ENCODE results near the gene HRAS. TPM values are rescaled to one million over a fixed set of nuclear protein-coding genes. Genes with fewer than 3 reads are reported as not detected.

Gene HRAS
- total RNA-seq, 2 donors from 2014 or later = 64.8 to 68.2 TPM

DNA sequence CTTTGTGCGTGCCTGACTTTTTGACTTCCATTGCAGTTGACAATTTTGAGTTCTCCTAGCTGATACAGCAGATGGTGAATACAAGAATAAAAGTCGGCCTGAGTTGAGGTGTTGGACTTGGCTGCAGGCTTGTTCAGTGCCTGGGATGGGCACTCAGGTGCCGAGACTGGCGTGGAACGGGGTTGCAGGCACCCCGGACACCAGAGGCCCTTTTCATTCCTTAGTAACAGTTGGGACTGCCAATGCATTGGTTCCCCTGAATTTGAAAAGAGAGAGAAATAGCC is 42.2 kb upstream of the HRAS start:
- TF ChIP-seq, protein P1, sequence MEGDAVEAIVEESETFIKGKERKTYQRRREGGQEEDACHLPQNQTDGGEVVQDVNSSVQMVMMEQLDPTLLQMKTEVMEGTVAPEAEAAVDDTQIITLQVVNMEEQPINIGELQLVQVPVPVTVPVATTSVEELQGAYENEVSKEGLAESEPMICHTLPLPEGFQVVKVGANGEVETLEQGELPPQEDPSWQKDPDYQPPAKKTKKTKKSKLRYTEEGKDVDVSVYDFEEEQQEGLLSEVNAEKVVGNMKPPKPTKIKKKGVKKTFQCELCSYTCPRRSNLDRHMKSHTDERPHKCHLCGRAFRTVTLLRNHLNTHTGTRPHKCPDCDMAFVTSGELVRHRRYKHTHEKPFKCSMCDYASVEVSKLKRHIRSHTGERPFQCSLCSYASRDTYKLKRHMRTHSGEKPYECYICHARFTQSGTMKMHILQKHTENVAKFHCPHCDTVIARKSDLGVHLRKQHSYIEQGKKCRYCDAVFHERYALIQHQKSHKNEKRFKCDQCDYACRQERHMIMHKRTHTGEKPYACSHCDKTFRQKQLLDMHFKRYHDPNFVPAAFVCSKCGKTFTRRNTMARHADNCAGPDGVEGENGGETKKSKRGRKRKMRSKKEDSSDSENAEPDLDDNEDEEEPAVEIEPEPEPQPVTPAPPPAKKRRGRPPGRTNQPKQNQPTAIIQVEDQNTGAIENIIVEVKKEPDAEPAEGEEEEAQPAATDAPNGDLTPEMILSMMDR (conservative IDR thresholded peaks at IDR 0.05) = no peak
- peaks cover 13% of the 10 kb centered on the region for H3K27me3 ChIP-seq (ENCODE audit: control insufficient read depth, insufficient read depth, low read length, poor library complexity, severe bottlenecking)
- Mint-ChIP-seq H3K9me3 (no peaks in the 10 kb centered on the region), H3K36me3 (ENCODE audit: low read depth) (peaks cover 15% of the 10 kb centered on the region), H3K27ac (peak overlapping the region; percentile 89), H3K4me3 (peak overlapping the region; percentile 79), H3K4me1 (peaks cover 34% of the 10 kb centered on the region), H3K27me3 (ENCODE audit: insufficient read depth) (peaks cover 22% of the 10 kb centered on the region)
- DNase-seq = no peak
- peak overlapping the region; percentile 95 for H3K4me3 ChIP-seq (ENCODE audit: low read length)
- peak overlapping the region; percentile 85 for H3K9ac ChIP-seq (ENCODE audit: extremely low read depth, low read length, poor library complexity, severe bottlenecking)
- peaks cover 26% of the 10 kb centered on the region for H3K4me1 ChIP-seq (ENCODE audit: control insufficient read depth, insufficient read depth, low read length)
- H3K9me3 ChIP-seq (ENCODE audit: control insufficient read depth, low read length) = no peaks in the 10 kb centered on the region
- no peak overlapping the region for H3K27ac ChIP-seq (ENCODE audit: low read depth, low read length)
- WGBS, 2 experiments (ENCODE audit: insufficient coverage in 1 of 2, insufficient read length in 1 of 2) = 84 to 89% methylated on average over 5 to 6 of the region's 6 CpGs
- H3K36me3 ChIP-seq (ENCODE audit: control insufficient read depth, insufficient read depth, low read length) = peaks cover 14% of the 10 kb centered on the region

- no peak for DNase-seq
- Mint-ChIP-seq H3K27ac (peak overlapping the region; percentile 89), H3K27me3 (ENCODE audit: insufficient read depth) (peaks cover 22% of the 10 kb centered on the region), H3K36me3 (ENCODE audit: low read depth) (peaks cover 11% of the 10 kb centered on the region), H3K9me3 (no peaks in the 10 kb centered on the region), H3K4me1 (peaks cover 34% of the 10 kb centered on the region), H3K4me3 (peak overlapping the region; percentile 79)
- H3K27me3 ChIP-seq (ENCODE audit: control insufficient read depth, insufficient read depth, low read length, poor library complexity, severe bottlenecking) = peaks cover 13% of the 10 kb centered on the region
- no peaks in the 10 kb centered on the region for H3K9me3 ChIP-seq (ENCODE audit: control insufficient read depth, low read length)
- peak overlapping the region; percentile 95 for H3K4me3 ChIP-seq (ENCODE audit: low read length)
- H3K4me1 ChIP-seq (ENCODE audit: control insufficient read depth, insufficient read depth, low read length) = peaks cover 26% of the 10 kb centered on the region
- TF ChIP-seq, protein P1 (conservative IDR thresholded peaks at IDR 0.05) = no peak
- WGBS, 2 experiments (ENCODE audit: insufficient coverage in 1 of 2, insufficient read length in 1 of 2) = 11 to 12% methylated on average over 30 to 42 of the region's 48 CpGs
- peaks cover 10% of the 10 kb centered on the region for H3K36me3 ChIP-seq (ENCODE audit: control insufficient read depth, insufficient read depth, low read length)
- H3K9ac ChIP-seq (ENCODE audit: extremely low read depth, low read length, poor library complexity, severe bottlenecking) = peak overlapping the region; percentile 85
- no peak overlapping the region for H3K27ac ChIP-seq (ENCODE audit: low read depth, low read length)
Observed at GRCh38 chr11:576811-577610, 41.6 kb upstream of the HRAS start.

DNA sequence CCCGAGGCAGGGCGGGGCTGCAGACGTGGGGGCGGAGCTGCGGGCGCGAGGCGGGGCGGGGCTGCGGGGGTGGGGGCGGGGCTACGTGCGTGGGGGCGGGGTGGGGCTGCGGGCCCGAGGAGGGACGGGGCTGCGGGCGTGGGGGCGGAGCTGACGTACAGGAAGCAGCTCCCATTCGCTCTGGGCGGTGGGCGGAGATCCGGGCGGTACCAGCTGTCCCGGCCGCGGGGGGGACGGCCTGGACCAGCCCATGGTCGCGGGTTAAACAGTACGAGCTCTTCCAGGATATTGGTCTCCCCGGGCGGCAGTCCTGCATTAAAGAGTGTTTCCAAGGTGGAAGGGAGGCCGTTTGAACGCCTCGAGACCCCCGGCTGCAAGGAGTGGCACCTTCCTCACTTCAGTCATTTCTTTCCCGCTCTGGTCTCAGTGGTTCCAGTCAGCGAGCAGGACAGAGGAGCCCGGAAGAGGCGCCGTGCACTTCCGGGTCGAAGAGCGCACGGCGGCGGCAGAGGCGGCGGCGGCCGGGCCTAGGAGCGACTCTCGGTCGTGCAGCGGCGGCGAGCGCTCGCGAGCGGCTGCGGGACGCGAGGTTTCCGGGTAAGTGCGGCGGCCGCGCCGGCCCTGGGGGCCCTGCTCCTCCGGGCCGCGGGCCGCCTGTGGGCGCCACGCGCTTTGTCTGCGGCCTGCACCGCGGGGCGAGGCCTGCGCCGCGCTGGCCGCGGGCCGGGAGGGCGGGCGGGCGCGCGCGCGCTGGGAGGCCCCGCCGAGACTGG is 40.8 kb upstream of the HRAS start, which contains the start of gene PHRF1:
TSS of gene PHRF1 (plus strand) at position 475 of the 773 bp plus-strand sequence. CDS start 5,043 bp downstream, outside the sequence.
- peaks cover 13% of the 10 kb centered on the region for H3K27me3 ChIP-seq (ENCODE audit: control insufficient read depth, insufficient read depth, low read length, poor library complexity, severe bottlenecking)
- Mint-ChIP-seq H3K36me3 (ENCODE audit: low read depth) (peaks cover 3% of the 10 kb centered on the region), H3K9me3 (no peaks in the 10 kb centered on the region), H3K27me3 (ENCODE audit: insufficient read depth) (peaks cover 24% of the 10 kb centered on the region), H3K4me3 (peak within 1 kb of the TSS; percentile 79), H3K27ac (peak within 1 kb of the TSS; percentile 100), H3K4me1 (peaks cover 36% of the 10 kb centered on the region)
- H3K4me3 ChIP-seq (ENCODE audit: low read length) = peak within 1 kb of the TSS; percentile 95
- DNase-seq = no peak
- peak within 1 kb of the TSS; percentile 99 for H3K27ac ChIP-seq (ENCODE audit: low read depth, low read length)
- peaks cover 2% of the 10 kb centered on the region for H3K36me3 ChIP-seq (ENCODE audit: control insufficient read depth, insufficient read depth, low read length)
- 0 to 1% methylated on average over 31 to 88 of the region's 99 CpGs for WGBS, 2 experiments (ENCODE audit: insufficient coverage in 1 of 2, insufficient read length in 1 of 2)
- peak within 1 kb of the TSS; percentile 95 for H3K9ac ChIP-seq (ENCODE audit: extremely low read depth, low read length, poor library complexity, severe bottlenecking)
- H3K4me1 ChIP-seq (ENCODE audit: control insufficient read depth, insufficient read depth, low read length) = peaks cover 28% of the 10 kb centered on the region
- H3K9me3 ChIP-seq (ENCODE audit: control insufficient read depth, low read length) = no peaks in the 10 kb centered on the region
- TF ChIP-seq, protein P1 (conservative IDR thresholded peaks at IDR 0.05) = no peak
